OCI-LY3 (cell line): ENCODE measurements around the gene ZSCAN5A.
A peak's percentile ranks its signal among the peaks of the same experiment; 100 is the strongest.

ENCODE experiments used
- CTCF ChIP-seq: fragments of 200-600, 300-600 bp; sonication (generic); IDR thresholded peaks from 2 replicates; pipeline ENCODE4 v1.5.1; 2014; ENCODE audit warnings: antibody characterized with exemption, low read length, low read depth
- EZH2phosphoT487 ChIP-seq: fragments of 200-600 bp; shearing (Covaris generic); IDR thresholded peaks from 2 replicates; pipeline ENCODE4 v1.6.1; 2018; ENCODE audit warnings: antibody characterized with exemption, mixed run types, low read depth

GRCh38 chr19:56348289-56348877, 33.7 kb upstream of the ZSCAN5A start:
- TF ChIP-seq CTCF: peak; percentile 43
- no peak for TF ChIP-seq EZH2phosphoT487
